WTC11 (cell line): ENCODE measurements around the gene RPUSD2. TPM values are rescaled to one million over a fixed set of nuclear protein-coding genes. Genes with fewer than 3 reads are reported as not detected.

Experiments used
- total RNA-seq: library from RNA; stranded (reverse); gene quantifications from 3 replicates; pipeline ENCODE4 v1.2.3, GENCODE V29; 2021

The RPUSD2 gene
- total RNA-seq, 1 experiment from 2014 or later = 30.8 TPM

Other genes with a start within 250 kb of the RPUSD2 start
- 28.2 to 34.2 TPM (median 30.3 TPM) in 3 replicates for gene INAFM2, start 245.6 kb upstream of the RPUSD2 start, total RNA-seq
- 1.4 to 1.8 TPM (median 1.8 TPM) in 3 replicates for gene CCDC9B, start 228.4 kb upstream of the RPUSD2 start, total RNA-seq
- gene PHGR1, start 218.3 kb upstream of the RPUSD2 start, total RNA-seq = not detected in 3 replicates
- 1.0 to 3.5 TPM (median 1.9 TPM) in 3 replicates for gene DISP2, start 211.1 kb upstream of the RPUSD2 start, total RNA-seq
- gene KNSTRN, start 186.6 kb upstream of the RPUSD2 start, total RNA-seq = 58.7 to 73.4 TPM (median 64.6 TPM) in 3 replicates
- 82.2 to 96.1 TPM (median 89.3 TPM) in 3 replicates for gene IVD, start 163.5 kb upstream of the RPUSD2 start, total RNA-seq
- gene BAHD1, start 128.3 kb upstream of the RPUSD2 start, total RNA-seq = 40.7 to 49.1 TPM (median 41.5 TPM) in 3 replicates
- 21.3 to 29.5 TPM (median 26.2 TPM) in 3 replicates for gene CHST14, start 98.3 kb upstream of the RPUSD2 start, total RNA-seq
- gene CCDC32, start 4.3 kb upstream of the RPUSD2 start, total RNA-seq = 12.8 to 15.6 TPM (median 13.7 TPM) in 3 replicates
- 18.4 to 24.0 TPM (median 21.1 TPM) in 3 replicates for gene KNL1, start 24.9 kb downstream of the RPUSD2 start, total RNA-seq
- 29.7 to 36.4 TPM (median 31.0 TPM) in 3 replicates for gene RAD51, start 125.9 kb downstream of the RPUSD2 start, total RNA-seq
- 21.7 to 25.9 TPM (median 22.8 TPM) in 3 replicates for gene RMDN3, start 186.0 kb downstream of the RPUSD2 start, total RNA-seq
- 42.3 to 63.8 TPM (median 62.9 TPM) in 3 replicates for gene GCHFR, start 194.8 kb downstream of the RPUSD2 start, total RNA-seq
- 0.46 to 0.92 TPM (median 0.72 TPM) in 3 replicates for gene C15orf62, start 200.7 kb downstream of the RPUSD2 start, total RNA-seq
- gene ZFYVE19, start 237.8 kb downstream of the RPUSD2 start, total RNA-seq = 17.3 to 18.9 TPM (median 17.6 TPM) in 3 replicates
- gene DNAJC17, start 238.2 kb downstream of the RPUSD2 start, total RNA-seq = 49.8 to 53.0 TPM (median 50.2 TPM) in 3 replicates